Skeletal muscle satellite cell (primary cell): Measurements from ENCODE around the gene TKFC.

Experiments used
- H3K27me3 ChIP-seq: 2 replicates; pipeline ENCODE4 v1.7.0; 2013; ENCODE audit warnings: low read length; ENCODE audit not compliant: control insufficient read depth, insufficient read depth
- H3K36me3 ChIP-seq: 2 replicates; pipeline ENCODE4 v1.7.0; 2013; ENCODE audit warnings: mild to moderate bottlenecking, control low read depth, low read length; ENCODE audit not compliant: insufficient read depth
- H3K4me1 ChIP-seq: 2 replicates; pipeline ENCODE4 v1.7.0; 2013; ENCODE audit warnings: low read length; ENCODE audit not compliant: control insufficient read depth, insufficient read depth
- H3K4me2 ChIP-seq: 2 replicates; pipeline ENCODE4 v1.7.0; 2013; ENCODE audit warnings: mild to moderate bottlenecking, low read length
- H3K4me3 ChIP-seq: 2 replicates; pipeline ENCODE4 v1.7.0; 2013; ENCODE audit warnings: low read length
- H3K9ac ChIP-seq: 2 replicates; pipeline ENCODE4 v1.7.0; 2013; ENCODE audit warnings: mild to moderate bottlenecking, low read depth, low read length, moderate library complexity
- H3K9me3 ChIP-seq: replicated peaks from 2 replicates; pipeline ENCODE4 v1.7.0; 2013; ENCODE audit warnings: mild to moderate bottlenecking, control low read depth, low read length

TKFC gene

GRCh38 chr11:61327669-61328071 is 5.4 kb upstream of the TKFC start:
- no peaks in the 10 kb centered on the region for H3K9me3 ChIP-seq
- no peak overlapping the region for H3K9ac ChIP-seq
- H3K36me3 ChIP-seq, result peaks cover 69% of the 10 kb centered on the region
- no peaks in the 10 kb centered on the region for H3K27me3 ChIP-seq
- H3K4me2 ChIP-seq, result no peak overlapping the region
- H3K4me1 ChIP-seq, result peaks cover 14% of the 10 kb centered on the region
- H3K4me3 ChIP-seq, result no peak overlapping the region

- Histone ChIP-seq H3K27me3 (no peaks in the 10 kb centered on the region), H3K36me3 (peaks cover 62% of the 10 kb centered on the region), H3K4me3 (no peak overlapping the region), H3K4me2 (no peak overlapping the region), H3K4me1 (peaks cover 15% of the 10 kb centered on the region), H3K9me3 (no peaks in the 10 kb centered on the region), H3K9ac (no peak overlapping the region)
Observed at GRCh38 chr11:61328351-61328750, 4.7 kb upstream of the TKFC start.

GRCh38 chr11:61329871-61330270 is 3.2 kb upstream of the TKFC start:
- peaks cover 30% of the 10 kb centered on the region for H3K4me1 ChIP-seq
- no peaks in the 10 kb centered on the region for H3K9me3 ChIP-seq
- H3K36me3 ChIP-seq, result peaks cover 48% of the 10 kb centered on the region
- H3K9ac ChIP-seq, result no peak overlapping the region
- no peaks in the 10 kb centered on the region for H3K27me3 ChIP-seq
- no peak overlapping the region for H3K4me2 ChIP-seq
- no peak overlapping the region for H3K4me3 ChIP-seq

- H3K4me2 ChIP-seq, result peak overlapping the region; percentile 94
- peaks cover 31% of the 10 kb centered on the region for H3K36me3 ChIP-seq
- peaks cover 32% of the 10 kb centered on the region for H3K4me1 ChIP-seq
- H3K4me3 ChIP-seq, result peak overlapping the region; percentile 94
- H3K27me3 ChIP-seq, result no peaks in the 10 kb centered on the region
- no peaks in the 10 kb centered on the region for H3K9me3 ChIP-seq
- H3K9ac ChIP-seq, result peak overlapping the region; percentile 100
Observed at GRCh38 chr11:61331651-61332050, 1.4 kb upstream of the TKFC start.

GRCh38 chr11:61332281-61332796 is 689 bp upstream of the TKFC start:
- Histone ChIP-seq H3K36me3 (peaks cover 27% of the 10 kb centered on the region), H3K4me2 (peak overlapping the region; percentile 94), H3K9me3 (no peaks in the 10 kb centered on the region), H3K4me1 (peaks cover 32% of the 10 kb centered on the region), H3K4me3 (peak overlapping the region; percentile 94), H3K9ac (peak overlapping the region; percentile 100), H3K27me3 (no peaks in the 10 kb centered on the region)

GRCh38 chr11:61333550-61334433 is 764 bp downstream of the TKFC start:
- Histone ChIP-seq H3K4me2 (peak overlapping the region; percentile 94), H3K4me1 (peaks cover 27% of the 10 kb centered on the region)

GRCh38 chr11:61334434-61335354 is 1.7 kb downstream of the TKFC start:
- H3K4me2 ChIP-seq, result no peak overlapping the region
- no peaks in the 10 kb centered on the region for H3K9me3 ChIP-seq
- no peak overlapping the region for H3K4me3 ChIP-seq
- H3K27me3 ChIP-seq, result no peaks in the 10 kb centered on the region
- peaks cover 27% of the 10 kb centered on the region for H3K4me1 ChIP-seq
- H3K9ac ChIP-seq, result no peak overlapping the region
- H3K36me3 ChIP-seq, result peaks cover 6% of the 10 kb centered on the region

More at GRCh38 chr11:61333550-61334433, 764 bp downstream of the TKFC start:
- Histone ChIP-seq H3K36me3 (peaks cover 15% of the 10 kb centered on the region), H3K4me3 (peak overlapping the region; percentile 94), H3K27me3 (no peaks in the 10 kb centered on the region), H3K9ac (peak overlapping the region; percentile 100), H3K9me3 (no peaks in the 10 kb centered on the region)

- no peak overlapping the region for H3K4me3 ChIP-seq
Observed at GRCh38 chr11:61335355-61335710, 2.3 kb downstream of the TKFC start.

GRCh38 chr11:61336171-61336935 is 3.3 kb downstream of the TKFC start:
- no peak overlapping the region for H3K4me2 ChIP-seq
- H3K4me1 ChIP-seq, result peaks cover 21% of the 10 kb centered on the region
- no peaks in the 10 kb centered on the region for H3K36me3 ChIP-seq
- no peak overlapping the region for H3K9ac ChIP-seq
- H3K9me3 ChIP-seq, result no peaks in the 10 kb centered on the region
- H3K27me3 ChIP-seq, result no peaks in the 10 kb centered on the region
- no peak overlapping the region for H3K4me3 ChIP-seq

More at GRCh38 chr11:61335355-61335710, 2.3 kb downstream of the TKFC start:
- H3K36me3 ChIP-seq, result no peaks in the 10 kb centered on the region
- no peaks in the 10 kb centered on the region for H3K27me3 ChIP-seq
- H3K4me1 ChIP-seq, result peaks cover 27% of the 10 kb centered on the region
- no peak overlapping the region for H3K4me2 ChIP-seq
- H3K9ac ChIP-seq, result no peak overlapping the region
- no peaks in the 10 kb centered on the region for H3K9me3 ChIP-seq

GRCh38 chr11:61337706-61338470 is 4.9 kb downstream of the TKFC start:
- H3K27me3 ChIP-seq, result no peaks in the 10 kb centered on the region
- no peak overlapping the region for H3K4me2 ChIP-seq
- H3K4me3 ChIP-seq, result no peak overlapping the region
- no peak overlapping the region for H3K9ac ChIP-seq
- H3K36me3 ChIP-seq, result peaks cover 4% of the 10 kb centered on the region
- H3K9me3 ChIP-seq, result no peaks in the 10 kb centered on the region
- peaks cover 17% of the 10 kb centered on the region for H3K4me1 ChIP-seq
